ENCODE measurements around the gene TEX101.
"Not testable (repeated sequence)": the region's sequence is repeated elsewhere in the genome, so short reads cannot be mapped to it uniquely, and the experiment has no call there.

The TEX101 gene

GRCh38 chr19:43429395-43429794, 14.7 kb downstream of the TEX101 start:
- FAIRE-seq (no peak), DNase-seq (ENCODE audit: insufficient read length, low spot score) (no peak)

GRCh38 chr19:43430142-43430710, 15.5 kb downstream of the TEX101 start:
- TF ChIP-seq CTCF (IDR thresholded peaks at IDR 0.05; ENCODE audit: insufficient read depth, missing control alignments), result no peak
- FAIRE-seq (no peak), DNase-seq (ENCODE audit: insufficient read length, low spot score) (no peak)

More at GRCh38 chr19:43429395-43429794, 14.7 kb downstream of the TEX101 start:
- no peak for TF ChIP-seq CTCF (IDR thresholded peaks at IDR 0.05; ENCODE audit: insufficient read depth, missing control alignments)

GRCh38 chr19:43430976-43431375, 16.3 kb downstream of the TEX101 start:
- no peak for TF ChIP-seq CTCF (IDR thresholded peaks at IDR 0.05; ENCODE audit: insufficient read depth, missing control alignments)
- no peak for FAIRE-seq
- no peak for DNase-seq (ENCODE audit: insufficient read length, low spot score)

- no peak for TF ChIP-seq CTCF (IDR thresholded peaks at IDR 0.05; ENCODE audit: insufficient read depth, missing control alignments)
- DNase-seq (ENCODE audit: insufficient read length, low spot score) (no peak), FAIRE-seq (no peak)
These were observed 18.6 kb downstream of the TEX101 start for GRCh38 chr19:43433358-43433673.

- no peak for FAIRE-seq
- TF ChIP-seq CTCF (IDR thresholded peaks at IDR 0.05; ENCODE audit: insufficient read depth, missing control alignments), result no peak
These were observed 19.0 kb downstream of the TEX101 start for GRCh38 chr19:43433689-43434088.

GRCh38 chr19:43435775-43436174, 21.1 kb downstream of the TEX101 start:
- FAIRE-seq (no peak), DNase-seq (ENCODE audit: insufficient read length, low spot score) (no peak)
- TF ChIP-seq CTCF (IDR thresholded peaks at IDR 0.05; ENCODE audit: insufficient read depth, missing control alignments), result no peak

More at GRCh38 chr19:43433689-43434088, 19.0 kb downstream of the TEX101 start:
- no peak for DNase-seq (ENCODE audit: insufficient read length, low spot score)

- FAIRE-seq; DNase-seq (ENCODE audit: insufficient read length, low spot score): not testable (repeated sequence)
These were observed 22.6 kb downstream of the TEX101 start for GRCh38 chr19:43437284-43437683.

- FAIRE-seq (no peak), DNase-seq (ENCODE audit: insufficient read length, low spot score) (no peak)
- TF ChIP-seq CTCF (IDR thresholded peaks at IDR 0.05; ENCODE audit: insufficient read depth, missing control alignments), result no peak
These were observed 23.0 kb downstream of the TEX101 start for GRCh38 chr19:43437712-43438111.

Measured in D721Med (cell line).